Limb (tissue), 2 donors: Measurements from ENCODE around the gene FASTKD1.
A peak's percentile ranks its signal among the peaks of the same experiment; 100 is the strongest.

Source experiments
- DNase-seq, 2 donors: peaks; one replicate each; pipeline ENCODE4 v3.0.0-alpha.2; 2016; ENCODE audit errors: extremely low spot score in 2 of 2

FASTKD1 gene

GRCh38 chr2:169509955-169510354 lies 63.7 kb downstream of the FASTKD1 start:
- DNase-seq, result no peak

DNA sequence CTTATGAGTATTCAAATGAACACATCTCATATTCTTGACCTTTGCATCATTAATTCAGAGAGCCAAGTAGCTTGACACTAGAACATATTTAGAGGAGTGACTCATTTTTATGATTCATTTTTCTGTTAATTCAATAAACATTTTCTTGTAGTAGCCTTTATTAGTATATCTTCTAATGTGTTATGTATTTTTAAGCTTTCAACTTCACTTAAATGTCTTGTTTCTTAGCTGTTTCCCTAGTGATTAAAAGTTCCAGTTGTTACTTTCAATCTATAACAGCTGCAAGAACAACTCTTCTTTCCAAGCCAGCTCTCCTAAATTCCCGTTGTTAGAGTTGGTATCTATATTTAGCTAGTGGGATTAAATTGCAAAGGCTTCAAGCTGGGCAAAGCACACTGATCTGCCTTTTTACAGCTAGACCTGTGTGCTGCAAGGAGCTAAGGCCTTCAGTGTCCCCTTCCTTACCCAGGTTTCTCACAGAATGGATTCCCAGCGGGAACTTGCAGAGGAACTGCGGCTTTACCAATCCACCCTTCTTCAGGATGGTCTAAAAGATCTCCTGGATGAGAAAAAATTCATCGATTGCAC lies 64.3 kb downstream of the FASTKD1 start, which contains the start of gene KLHL41:
KLHL41 (plus strand) TSS at position 405 of the 588 bp plus-strand sequence; CDS start at position 482, 77 bp downstream.
- DNase-seq, result peak; percentile 31 to 88

GRCh38 chr2:169507698-169508097 lies 66.0 kb downstream of the FASTKD1 start:
- DNase-seq, result peak in 1 of 2 donors; percentile 73

- no peak for DNase-seq
Observed at GRCh38 chr2:169504651-169505050, 69.0 kb downstream of the FASTKD1 start.

DNA sequence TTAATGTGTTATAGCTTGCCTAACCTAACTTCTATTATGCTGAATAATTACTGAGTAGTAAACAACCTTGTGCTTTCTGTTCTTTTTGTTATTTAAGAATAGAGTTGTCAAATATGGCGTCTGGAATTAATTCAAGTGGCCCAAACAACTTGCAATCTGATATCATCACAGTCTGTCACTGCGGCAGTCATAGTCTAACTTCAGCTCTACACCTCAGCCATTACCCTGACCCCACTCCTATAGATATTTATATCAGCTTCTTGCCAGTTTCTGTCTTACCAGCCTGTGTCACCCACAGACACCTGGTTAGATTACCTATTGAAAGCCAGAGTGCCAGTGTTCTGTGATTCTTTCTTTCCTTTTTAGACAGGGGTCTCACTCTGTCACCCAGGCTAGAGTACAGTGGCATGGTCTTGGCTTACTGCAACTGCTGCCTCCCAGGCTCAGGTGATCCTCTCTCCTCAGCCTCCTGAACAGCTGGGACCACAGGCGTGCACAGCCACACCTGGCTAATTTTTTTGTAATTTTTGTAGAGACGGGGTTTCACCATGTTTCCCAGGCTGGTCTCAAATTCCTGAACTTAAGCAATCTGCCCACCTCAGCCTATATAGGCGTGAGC lies 78.2 kb downstream of the FASTKD1 start:
- no peak for DNase-seq

DNA sequence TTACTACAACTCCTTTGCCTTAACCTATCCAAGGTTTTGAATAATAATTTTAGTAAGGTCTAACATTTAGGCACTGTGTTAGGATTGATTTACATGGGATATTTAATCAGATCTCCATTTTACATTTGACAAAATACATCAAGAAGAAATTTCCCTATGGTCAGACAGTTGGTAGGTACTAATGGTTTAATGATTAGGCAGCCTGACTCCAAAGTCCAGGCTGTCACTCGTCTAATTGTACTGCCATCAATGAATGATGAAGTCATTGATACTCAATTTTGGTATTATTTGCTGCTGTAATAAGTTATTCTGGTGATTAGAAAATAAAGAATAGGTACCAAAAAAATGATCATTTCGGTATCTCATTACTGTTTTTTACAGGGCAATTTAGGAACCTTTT lies 80.3 kb downstream of the FASTKD1 start:
- no peak for DNase-seq

DNA sequence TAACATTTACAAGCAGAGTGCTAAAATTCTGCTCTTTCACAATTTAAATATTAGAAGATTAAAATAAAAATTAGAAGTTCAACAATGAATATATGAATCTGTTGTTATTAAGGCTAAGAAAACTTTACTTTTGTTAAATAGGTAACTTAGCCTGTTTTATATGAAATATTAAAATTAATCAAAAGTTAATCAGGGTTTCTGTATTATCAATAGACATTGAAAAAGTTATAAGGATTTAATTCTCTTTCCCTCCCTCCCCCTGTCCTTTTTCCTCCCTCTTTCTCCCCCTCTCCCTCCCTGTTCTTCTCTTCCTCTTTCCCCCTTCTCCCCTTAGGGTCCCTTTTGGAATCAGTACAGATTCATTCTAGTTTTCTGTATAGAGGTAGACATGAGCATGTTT lies 82.3 kb downstream of the FASTKD1 start:
- no peak for DNase-seq

- DNase-seq, result no peak
Observed at GRCh38 chr2:169490834-169491233, 82.8 kb downstream of the FASTKD1 start.

DNA sequence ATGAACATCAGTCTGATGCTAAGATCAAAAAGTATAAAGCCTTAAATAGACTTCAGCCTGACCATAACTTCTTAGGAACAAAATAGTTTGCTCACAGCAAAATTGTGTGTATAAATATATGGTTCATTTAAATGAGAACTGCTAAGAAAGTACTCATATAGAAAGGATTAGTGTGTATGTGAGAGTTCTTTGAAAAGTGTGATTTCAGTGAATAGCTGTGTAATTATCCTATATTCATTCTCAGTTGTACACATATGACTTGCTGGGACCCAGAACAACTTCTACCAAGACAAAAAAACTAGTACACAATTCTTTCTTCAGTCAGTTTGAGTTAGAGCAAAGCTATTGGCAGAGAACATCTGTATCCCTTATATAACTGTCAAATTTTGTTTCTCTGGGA lies 87.2 kb downstream of the FASTKD1 start:
- no peak for DNase-seq

DNA sequence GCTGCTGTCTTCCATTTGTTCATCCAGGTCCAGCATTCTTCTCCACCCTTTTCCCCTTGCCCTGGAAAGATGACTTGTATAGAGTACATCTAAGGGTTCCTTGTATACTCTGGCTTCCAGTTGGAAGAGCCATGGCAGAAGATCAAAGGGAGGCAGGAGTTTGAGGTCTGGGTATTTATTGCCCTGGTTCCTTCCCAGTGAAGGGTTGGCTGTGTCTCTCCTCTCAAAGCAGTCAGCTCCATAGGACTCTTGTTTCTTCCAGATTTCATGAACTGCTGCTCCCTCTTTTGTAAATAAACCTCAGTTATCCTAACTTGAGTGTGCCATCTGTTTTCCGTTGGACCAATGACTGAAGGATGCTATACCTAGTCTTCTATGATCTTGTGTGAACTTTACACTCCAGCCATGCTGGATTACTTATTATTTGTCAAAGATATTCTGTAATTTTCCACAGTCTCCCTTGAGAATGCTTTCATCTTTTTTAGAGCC lies 88.0 kb downstream of the FASTKD1 start:
- no peak for DNase-seq

DNA sequence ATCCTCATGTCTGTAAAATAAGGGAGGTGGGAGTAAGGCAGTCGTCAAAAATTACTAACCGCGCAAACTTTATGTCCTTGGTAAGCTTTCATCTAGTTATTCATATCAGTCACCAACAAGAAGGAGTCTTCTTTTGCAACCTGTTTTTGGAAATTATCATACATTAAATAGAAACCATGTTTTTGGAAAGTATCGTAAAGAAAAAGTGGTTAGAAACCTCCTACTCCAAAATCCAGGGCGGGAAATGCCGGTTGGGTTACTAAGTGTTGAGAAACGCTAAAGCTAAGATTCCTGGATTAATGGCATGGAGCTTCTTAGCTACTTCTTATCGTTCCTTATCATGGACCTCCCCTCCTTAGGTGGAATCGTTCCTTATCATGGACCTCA lies 93.6 kb downstream of the FASTKD1 start:
- DNase-seq, result no peak
